Tibial nerve (tissue), 4 donors: ENCODE measurements around the gene TFE3. TPM values are rescaled to one million over a fixed set of nuclear protein-coding genes. Genes with fewer than 3 reads are reported as not detected.

ENCODE experiments used
- DNase-seq, 2 donors: peaks; one replicate each; pipeline ENCODE4 v3.0.0-alpha.2; 2019; ENCODE audit warnings: low spot score in 2 of 2
- H3K27ac ChIP-seq, 4 donors: fragments of 200-600 bp; sonication (generic) in 3 of 4; one replicate each; pipeline ENCODE4 v1.5.1; 2017 to 2019; ENCODE audit warnings: mild to moderate bottlenecking in 1 of 4
- H3K27me3 ChIP-seq, 2 donors: fragments of 200-600 bp; sonication (generic) in 1 of 2; one replicate each; pipeline versions ENCODE4 v1.5.1 to v1.6.0; 2017 to 2019
- H3K36me3 ChIP-seq, 3 donors: fragments of 200-600 bp; sonication (generic); one replicate each; pipeline ENCODE4 v1.5.1; 2018 to 2019
- H3K4me1 ChIP-seq, 4 donors: fragments of 200-600 bp; sonication (generic) in 3 of 4; one replicate each; pipeline ENCODE4 v1.5.1; 2017 to 2019
- H3K4me3 ChIP-seq, 4 donors: fragments of 200-600 bp; sonication (generic) in 3 of 4; one replicate each; pipeline ENCODE4 v1.5.1; 2017 to 2019; ENCODE audit warnings: mild to moderate bottlenecking in 1 of 4, moderate library complexity in 1 of 4
- H3K9me3 ChIP-seq, 4 donors: fragments of 200-600 bp; sonication (generic) in 3 of 4; one replicate each; pipeline ENCODE4 v1.5.1; 2017 to 2019
- EP300 ChIP-seq, 2 donors: sonication (generic); formaldehyde crosslinking; IDR thresholded peaks; one replicate each; pipeline ENCODE4 v1.6.1; 2017; ENCODE audit warnings: antibody characterized with exemption in 2 of 2, mild to moderate bottlenecking in 1 of 2
- POLR2A ChIP-seq, 2 donors: fragments of 450-650 bp; IDR thresholded peaks; one replicate each; pipeline ENCODE4 v1.6.1; 2017; ENCODE audit warnings: antibody characterized with exemption in 2 of 2, mild to moderate bottlenecking in 2 of 2, moderate library complexity in 2 of 2
- WGBS, 2 donors: methylation state at CpG; one replicate each; pipeline ENCODE4 v1.1.5; 2018; 5-methylcytosine and 5-hydroxymethylcytosine counted together
- total RNA-seq, 4 donors: library from RNA; depleted of rRNA; stranded (reverse); fragments of >200 nt; gene quantifications; one replicate each; pipeline ENCODE4 v1.1.0, GENCODE V29; 2016
- TF ChIP-seq, protein P1 (sequence below), 5 experiments: fragments of 200-600 bp in 3 of 5; fragments of 450-650 bp in 2 of 5; sonication (generic) in 3 of 5; IDR thresholded peaks; one replicate each; pipeline ENCODE4 v1.5.1; 2016 to 2019; ENCODE audit warnings: antibody characterized with exemption in 5 of 5, mild to moderate bottlenecking in 3 of 5, moderate library complexity in 2 of 5

TFE3 gene
- total RNA-seq, 4 donors from 2014 or later = 98.6 to 124 (median 117) TPM

DNA sequence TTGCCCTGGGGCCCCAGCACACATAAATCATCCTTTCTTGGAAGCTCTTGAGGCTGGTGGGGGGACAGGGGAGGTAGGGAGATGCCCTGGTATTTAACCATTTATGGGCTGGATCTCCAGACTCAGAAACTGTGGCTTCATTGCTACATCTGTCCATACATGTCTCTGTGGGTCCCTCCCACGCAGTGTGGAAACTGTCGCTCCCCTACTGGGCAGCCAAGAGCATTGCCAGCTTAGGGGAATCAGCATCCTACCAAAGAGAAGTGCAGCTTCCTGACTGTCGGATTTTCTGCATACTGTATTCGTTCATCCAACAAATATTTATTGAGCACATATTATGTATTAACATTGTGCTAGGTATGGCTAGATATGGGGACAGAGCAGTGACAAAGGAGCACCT is 44.8 kb downstream of the TFE3 start:
- no peak for DNase-seq
- Histone ChIP-seq H3K9me3 (no peaks in the 10 kb centered on the region), H3K27ac (no peak overlapping the region), H3K36me3 (peaks cover 0 to 27% (median 0%) of the 10 kb centered on the region in 3 donors), H3K4me1 (peaks cover 0 to 14% (median 2%) of the 10 kb centered on the region in 4 donors), H3K27me3 (no peaks in the 10 kb centered on the region), H3K4me3 (no peak overlapping the region)
- 88 to 93% methylated on average over 3 to 4 of the region's 4 CpGs for WGBS, 2 donors
- TF ChIP-seq, protein P1, sequence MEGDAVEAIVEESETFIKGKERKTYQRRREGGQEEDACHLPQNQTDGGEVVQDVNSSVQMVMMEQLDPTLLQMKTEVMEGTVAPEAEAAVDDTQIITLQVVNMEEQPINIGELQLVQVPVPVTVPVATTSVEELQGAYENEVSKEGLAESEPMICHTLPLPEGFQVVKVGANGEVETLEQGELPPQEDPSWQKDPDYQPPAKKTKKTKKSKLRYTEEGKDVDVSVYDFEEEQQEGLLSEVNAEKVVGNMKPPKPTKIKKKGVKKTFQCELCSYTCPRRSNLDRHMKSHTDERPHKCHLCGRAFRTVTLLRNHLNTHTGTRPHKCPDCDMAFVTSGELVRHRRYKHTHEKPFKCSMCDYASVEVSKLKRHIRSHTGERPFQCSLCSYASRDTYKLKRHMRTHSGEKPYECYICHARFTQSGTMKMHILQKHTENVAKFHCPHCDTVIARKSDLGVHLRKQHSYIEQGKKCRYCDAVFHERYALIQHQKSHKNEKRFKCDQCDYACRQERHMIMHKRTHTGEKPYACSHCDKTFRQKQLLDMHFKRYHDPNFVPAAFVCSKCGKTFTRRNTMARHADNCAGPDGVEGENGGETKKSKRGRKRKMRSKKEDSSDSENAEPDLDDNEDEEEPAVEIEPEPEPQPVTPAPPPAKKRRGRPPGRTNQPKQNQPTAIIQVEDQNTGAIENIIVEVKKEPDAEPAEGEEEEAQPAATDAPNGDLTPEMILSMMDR (IDR thresholded peaks at IDR 0.05) = no peak
- TF ChIP-seq POLR2A (IDR thresholded peaks at IDR 0.05) = no peak
- TF ChIP-seq EP300 (IDR thresholded peaks at IDR 0.05) = no peak

DNA sequence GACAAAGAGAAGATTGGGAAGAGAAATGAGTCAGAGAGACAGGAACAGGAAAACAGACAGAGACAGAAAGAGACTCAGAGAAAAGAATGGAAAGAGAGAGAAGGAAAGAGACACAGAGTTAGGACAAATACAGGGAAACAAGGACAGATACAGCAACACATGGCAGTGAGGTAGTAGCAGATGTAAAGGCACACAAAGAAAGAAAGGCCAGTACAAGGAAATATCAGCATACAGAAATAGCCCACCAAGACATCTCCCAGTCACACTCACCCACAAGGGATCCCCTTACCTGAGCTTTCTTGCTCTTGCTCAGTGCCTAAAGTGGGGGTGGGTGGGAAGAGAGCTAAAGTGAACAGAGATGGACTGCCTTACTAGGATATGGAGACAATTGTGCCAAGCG is 45.3 kb downstream of the TFE3 start:
- Histone ChIP-seq H3K4me1 (peaks cover 0 to 14% (median 2%) of the 10 kb centered on the region in 4 donors), H3K27me3 (no peaks in the 10 kb centered on the region), H3K27ac (no peak overlapping the region), H3K4me3 (no peak overlapping the region), H3K9me3 (no peaks in the 10 kb centered on the region), H3K36me3 (peaks cover 0 to 33% (median 0%) of the 10 kb centered on the region in 3 donors)
- DNase-seq = no peak
- TF ChIP-seq POLR2A (IDR thresholded peaks at IDR 0.05) (no peak), EP300 (IDR thresholded peaks at IDR 0.05) (no peak)
- TF ChIP-seq, protein P1 (IDR thresholded peaks at IDR 0.05) = no peak
- WGBS, 2 donors = 48 to 71% methylated on average over 1 of the region's 1 CpG

DNA sequence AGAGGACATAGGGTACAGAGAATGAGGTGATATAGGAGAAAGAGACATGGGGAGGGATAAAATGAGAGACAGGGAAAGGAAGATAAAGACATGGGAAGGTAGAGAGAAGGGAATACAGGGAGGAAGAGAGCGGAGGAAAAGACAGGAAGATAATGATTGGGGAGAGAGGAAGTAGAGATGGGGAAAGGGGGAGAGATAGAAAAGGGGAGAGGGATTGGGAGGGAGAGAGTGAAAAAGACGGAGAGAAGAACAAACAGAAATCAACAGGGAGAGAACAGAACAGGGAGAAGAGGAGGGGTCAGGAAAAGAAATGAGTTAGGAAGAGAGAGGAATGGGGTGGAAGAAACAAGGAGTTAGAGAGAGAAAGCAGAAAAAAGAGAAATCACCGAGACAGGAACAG is 45.7 kb downstream of the TFE3 start:
- DNase-seq = no peak
- Histone ChIP-seq H3K27ac (no peak overlapping the region), H3K27me3 (no peaks in the 10 kb centered on the region), H3K4me1 (peaks cover 0 to 14% (median 2%) of the 10 kb centered on the region in 4 donors), H3K4me3 (no peak overlapping the region), H3K36me3 (peaks cover 0 to 37% (median 0%) of the 10 kb centered on the region in 3 donors), H3K9me3 (no peaks in the 10 kb centered on the region)
- no peak for TF ChIP-seq EP300 (IDR thresholded peaks at IDR 0.05)
- no peak for TF ChIP-seq POLR2A (IDR thresholded peaks at IDR 0.05)
- TF ChIP-seq, protein P1 (IDR thresholded peaks at IDR 0.05) = no peak
- WGBS, 2 donors = 85 to 98% methylated on average over 3 of the region's 3 CpGs

DNA sequence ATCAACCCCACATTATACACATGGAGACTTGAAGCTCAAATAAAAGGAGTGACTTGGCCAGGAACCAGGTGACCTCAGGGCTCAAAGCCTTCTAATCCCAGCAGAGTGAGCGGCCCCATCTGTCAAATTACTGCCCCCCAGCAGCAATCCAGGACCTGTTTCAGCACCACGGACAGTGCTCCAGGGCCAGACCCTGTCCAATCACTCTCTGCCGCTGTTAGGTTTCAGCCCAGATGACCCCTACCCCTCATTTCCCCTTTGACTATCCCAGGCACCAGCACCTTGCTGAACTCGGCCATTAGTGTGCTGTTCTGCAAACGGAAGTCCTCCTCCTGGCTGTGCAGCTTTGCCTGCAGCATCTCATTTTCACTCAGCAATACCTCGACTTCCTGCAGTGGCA is 46.2 kb downstream of the TFE3 start:
- no peak overlapping the region for H3K27ac ChIP-seq
- no peaks in the 10 kb centered on the region for H3K27me3 ChIP-seq
- DNase-seq = no peak
- TF ChIP-seq EP300 (IDR thresholded peaks at IDR 0.05) (no peak), POLR2A (IDR thresholded peaks at IDR 0.05) (no peak)
- TF ChIP-seq, protein P1 (IDR thresholded peaks at IDR 0.05) = no peak
- H3K4me3 ChIP-seq = no peak overlapping the region
- H3K9me3 ChIP-seq = no peaks in the 10 kb centered on the region
- peaks cover 0 to 42% (median 0%) of the 10 kb centered on the region in 3 donors for H3K36me3 ChIP-seq
- peaks cover 0 to 14% (median 2%) of the 10 kb centered on the region in 4 donors for H3K4me1 ChIP-seq
- WGBS, 2 donors = 48 to 73% methylated on average over 6 of the region's 6 CpGs

DNA sequence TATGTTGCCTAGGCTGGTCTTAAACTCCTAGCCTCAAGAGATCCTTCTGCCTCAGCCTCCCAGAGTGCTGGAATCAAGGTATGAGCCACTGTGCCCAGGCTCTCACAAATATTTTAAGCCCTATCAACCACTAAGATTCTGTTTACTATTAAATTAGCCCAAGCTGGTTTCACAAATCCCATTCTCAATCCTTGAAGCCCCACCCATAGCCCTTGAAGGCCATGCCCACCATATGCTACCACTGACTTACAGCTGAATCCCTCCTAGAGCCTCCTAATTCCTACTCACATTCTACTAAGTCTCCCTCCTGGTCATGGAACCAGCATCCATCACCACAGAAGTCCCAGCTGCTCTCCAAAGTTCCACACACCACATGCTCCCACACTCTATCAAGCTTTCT is 50.8 kb downstream of the TFE3 start:
- DNase-seq = no peak
- Histone ChIP-seq H3K36me3 (peaks cover 0 to 70% (median 0%) of the 10 kb centered on the region in 3 donors), H3K27me3 (no peaks in the 10 kb centered on the region), H3K4me1 (no peaks in the 10 kb centered on the region), H3K27ac (no peak overlapping the region), H3K9me3 (no peaks in the 10 kb centered on the region), H3K4me3 (no peak overlapping the region)
- no peak for TF ChIP-seq EP300 (IDR thresholded peaks at IDR 0.05)
- TF ChIP-seq, protein P1 (IDR thresholded peaks at IDR 0.05) = no peak
- no peak for TF ChIP-seq POLR2A (IDR thresholded peaks at IDR 0.05)
